GM12875 (cell line): ENCODE results near the gene KCNJ5.

ENCODE experiments used
- H3K4me3 ChIP-seq: one replicate; pipeline ENCODE4 v1.5.1; 2011; ENCODE audit warnings: low read depth, low read length, control low read depth
- TF ChIP-seq, protein P1 (sequence below): IDR thresholded peaks from 2 replicates; pipeline ENCODE4 v1.5.1; 2011; ENCODE audit warnings: low read depth, mild to moderate bottlenecking, control low read depth, inconsistent platforms, low read length, moderate library complexity, borderline replicate concordance; ENCODE audit not compliant: insufficient read depth

The KCNJ5 gene

DNA sequence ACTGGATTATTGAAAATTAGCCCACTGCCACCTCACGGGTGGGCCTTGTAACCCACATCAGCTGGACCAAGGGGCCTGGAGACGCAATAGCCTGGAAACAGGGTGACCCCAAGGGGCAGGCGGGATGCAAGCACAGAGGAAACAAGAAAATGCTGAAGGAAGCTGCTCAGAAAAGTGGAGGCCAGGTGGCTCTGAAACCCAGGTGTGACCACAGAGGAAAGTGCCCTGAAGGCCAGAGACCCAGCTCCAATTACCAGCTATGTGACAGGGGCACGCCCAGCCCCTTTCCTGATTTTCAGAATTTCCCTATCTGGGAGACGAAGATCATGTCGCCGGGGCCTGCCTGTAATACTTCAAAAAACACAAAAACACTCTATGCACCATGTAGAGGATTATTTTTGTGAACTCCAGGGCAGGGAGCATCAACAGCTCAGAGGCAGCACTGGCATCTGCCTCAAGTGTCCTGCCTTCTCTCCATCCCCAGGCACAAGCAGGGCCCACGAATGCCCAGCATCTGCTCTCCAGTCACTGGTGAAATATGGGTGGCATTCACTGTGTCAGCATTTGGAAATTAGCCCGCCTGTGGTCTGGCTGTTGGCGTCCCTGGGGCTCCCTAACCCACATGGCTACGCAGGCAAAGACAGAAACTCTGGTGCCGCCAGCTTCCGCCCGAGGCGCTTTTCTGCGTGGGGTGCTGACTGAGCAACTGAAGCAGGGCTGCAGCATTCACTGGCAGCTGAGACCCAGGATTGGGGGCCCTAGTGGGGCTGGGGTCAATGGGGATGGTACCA is 30.4 kb upstream of the KCNJ5 start:
- H3K4me3 ChIP-seq, result no peak overlapping the region
- TF ChIP-seq, protein P1, sequence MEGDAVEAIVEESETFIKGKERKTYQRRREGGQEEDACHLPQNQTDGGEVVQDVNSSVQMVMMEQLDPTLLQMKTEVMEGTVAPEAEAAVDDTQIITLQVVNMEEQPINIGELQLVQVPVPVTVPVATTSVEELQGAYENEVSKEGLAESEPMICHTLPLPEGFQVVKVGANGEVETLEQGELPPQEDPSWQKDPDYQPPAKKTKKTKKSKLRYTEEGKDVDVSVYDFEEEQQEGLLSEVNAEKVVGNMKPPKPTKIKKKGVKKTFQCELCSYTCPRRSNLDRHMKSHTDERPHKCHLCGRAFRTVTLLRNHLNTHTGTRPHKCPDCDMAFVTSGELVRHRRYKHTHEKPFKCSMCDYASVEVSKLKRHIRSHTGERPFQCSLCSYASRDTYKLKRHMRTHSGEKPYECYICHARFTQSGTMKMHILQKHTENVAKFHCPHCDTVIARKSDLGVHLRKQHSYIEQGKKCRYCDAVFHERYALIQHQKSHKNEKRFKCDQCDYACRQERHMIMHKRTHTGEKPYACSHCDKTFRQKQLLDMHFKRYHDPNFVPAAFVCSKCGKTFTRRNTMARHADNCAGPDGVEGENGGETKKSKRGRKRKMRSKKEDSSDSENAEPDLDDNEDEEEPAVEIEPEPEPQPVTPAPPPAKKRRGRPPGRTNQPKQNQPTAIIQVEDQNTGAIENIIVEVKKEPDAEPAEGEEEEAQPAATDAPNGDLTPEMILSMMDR, result no peak

DNA sequence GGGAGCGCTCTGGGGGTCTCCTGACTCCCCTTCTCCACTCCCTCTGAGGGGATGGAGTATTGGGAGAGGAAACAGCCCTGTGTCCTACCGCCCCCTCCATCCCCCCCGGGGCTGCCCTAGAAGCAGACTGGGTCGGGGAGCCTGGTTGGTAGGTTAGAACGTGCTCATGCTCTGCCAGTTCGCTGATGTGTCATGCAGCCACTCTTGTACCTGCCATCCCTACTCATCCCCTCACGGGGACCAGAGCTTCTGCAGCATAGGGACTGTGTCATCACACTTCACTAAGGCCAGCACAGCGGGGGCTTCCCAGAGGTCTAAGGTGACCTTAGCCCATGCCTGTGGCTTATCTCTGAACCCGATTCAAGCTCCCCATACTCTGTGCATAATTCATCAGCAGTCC is 28.8 kb upstream of the KCNJ5 start:
- TF ChIP-seq, protein P1, result no peak

DNA sequence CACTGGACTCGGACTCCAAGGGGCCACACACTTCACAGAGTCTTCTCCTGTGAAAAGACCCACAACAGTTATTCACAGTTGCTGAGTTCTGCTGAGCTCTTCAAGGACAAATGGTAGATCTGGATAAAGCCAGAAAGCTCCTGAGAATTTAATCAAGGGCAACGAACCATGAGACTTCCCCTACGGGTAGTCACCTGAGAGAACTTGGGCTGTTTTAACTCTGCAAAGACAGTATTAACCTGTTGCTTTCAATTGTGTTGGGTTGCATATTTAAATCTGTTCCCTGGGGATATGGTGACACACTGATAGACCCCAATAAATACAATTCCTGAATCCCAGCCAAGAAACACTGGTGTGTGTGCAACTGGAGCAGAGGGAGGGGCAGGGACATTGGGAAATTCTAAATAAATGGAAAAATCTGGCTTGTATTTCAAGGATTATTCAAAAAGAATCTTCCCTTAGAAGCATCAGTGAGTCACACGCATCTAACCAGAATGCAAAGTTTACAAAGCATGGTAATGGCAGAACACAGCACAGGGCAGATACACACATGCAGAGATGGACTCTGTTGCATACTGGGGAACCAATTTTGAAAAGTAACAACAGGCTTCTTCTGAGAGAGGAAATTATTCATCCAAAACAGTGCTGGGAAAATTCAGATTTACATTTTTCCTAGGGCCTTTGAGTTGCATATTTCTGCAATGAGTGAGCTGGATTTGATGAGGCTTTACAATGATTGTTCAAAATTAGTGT is 28.1 kb upstream of the KCNJ5 start:
- TF ChIP-seq, protein P1, result no peak
- no peak overlapping the region for H3K4me3 ChIP-seq

More for the DNA sequence above, 28.8 kb upstream of the KCNJ5 start:
- no peak overlapping the region for H3K4me3 ChIP-seq

DNA sequence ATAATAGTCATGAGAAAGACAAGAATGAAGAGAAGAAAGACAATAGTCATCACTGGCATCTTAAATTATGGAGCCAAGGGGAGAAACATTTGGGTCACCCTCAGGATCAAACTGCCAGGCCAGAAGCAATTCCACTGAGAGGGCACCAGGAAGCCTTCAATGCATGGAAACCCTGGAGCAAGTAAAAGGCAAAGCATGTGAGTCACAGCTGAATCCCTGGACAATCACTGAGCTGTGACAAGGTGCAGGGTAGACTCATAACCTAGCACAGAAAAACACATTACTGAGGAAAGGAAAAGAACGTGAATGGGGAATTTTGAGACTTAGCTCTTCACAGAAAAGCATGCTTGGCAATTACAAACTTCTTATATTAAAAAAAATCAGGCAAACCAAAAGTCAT is 25.7 kb upstream of the KCNJ5 start:
- H3K4me3 ChIP-seq, result no peak overlapping the region
- TF ChIP-seq, protein P1, result no peak

DNA sequence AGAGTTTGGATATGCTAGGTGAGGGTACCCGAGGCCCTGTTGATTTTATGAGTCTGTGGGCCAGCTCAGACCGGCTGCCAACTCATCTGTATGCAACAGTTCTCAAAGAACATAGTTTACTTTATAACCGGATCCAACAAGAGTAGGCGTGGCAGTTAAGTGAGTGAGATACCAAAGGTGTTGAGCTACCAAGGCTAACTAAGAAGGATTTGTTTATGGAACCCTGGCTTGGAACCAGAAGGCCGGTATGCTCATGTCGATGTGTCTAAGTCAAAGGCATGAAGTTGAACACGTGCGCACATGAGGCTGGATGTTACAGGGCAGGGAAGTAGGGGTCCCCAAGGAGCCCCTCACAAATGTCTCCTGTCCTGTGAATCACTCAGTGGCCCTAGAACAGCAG is 23.9 kb upstream of the KCNJ5 start, which contains the start of gene KCNJ1:
Gene KCNJ1 (minus strand): TSS at position 20 of the 400 bp plus-strand sequence. CDS start 27,053 bp downstream, outside the sequence.
- H3K4me3 ChIP-seq, result no peak within 1 kb of the TSS
- TF ChIP-seq, protein P1, result no peak

DNA sequence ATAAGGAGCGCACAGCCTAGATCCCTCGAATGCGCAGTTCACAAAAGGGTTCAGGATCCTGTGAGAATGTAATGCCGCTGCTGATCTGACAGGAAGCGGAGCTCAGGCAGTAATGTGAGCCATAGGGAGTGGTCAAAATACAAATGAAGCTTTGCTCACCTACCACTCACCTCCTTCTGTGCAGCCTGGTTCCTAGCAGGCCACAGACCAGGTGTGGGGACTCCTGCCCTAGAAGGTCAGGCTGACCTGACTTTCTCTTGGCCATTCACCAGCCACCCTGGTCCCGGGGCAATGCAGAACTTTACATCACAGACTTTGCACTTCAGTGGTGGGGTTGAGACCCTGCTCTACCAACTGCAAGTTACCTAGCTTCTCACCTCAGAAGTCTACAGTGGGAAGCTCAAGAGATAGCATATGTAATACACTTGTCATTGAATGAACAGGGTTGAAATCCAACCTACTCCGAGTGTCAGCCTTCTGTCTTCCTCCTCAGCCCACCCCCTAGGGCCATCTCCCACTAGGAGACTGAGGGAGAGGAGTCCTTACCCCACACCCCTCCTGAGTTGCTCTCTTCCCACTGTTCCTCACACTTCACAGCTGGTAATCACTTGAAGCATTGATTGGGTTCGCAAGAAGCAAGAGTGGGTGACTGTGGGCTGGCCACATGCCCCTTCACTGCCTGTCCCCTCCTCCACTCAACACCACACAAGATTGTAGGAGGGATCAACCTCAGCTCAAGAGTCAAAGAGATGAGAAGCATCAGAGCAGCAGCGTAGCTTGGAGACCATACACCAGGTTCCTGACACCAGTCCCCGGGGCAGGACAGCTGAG is 22.1 kb upstream of the KCNJ5 start:
- TF ChIP-seq, protein P1, result no peak
- no peak overlapping the region for H3K4me3 ChIP-seq
